Mesodermal cell (in vitro differentiated cells): Measurements from ENCODE around the gene PPRC1.

Source experiments
- H3K27ac ChIP-seq: 2 replicates; pipeline ENCODE4 v1.7.0; 2013; ENCODE audit warnings: mild to moderate bottlenecking, low read depth, low read length, moderate library complexity; ENCODE audit not compliant: severe bottlenecking
- H3K36me3 ChIP-seq: 2 replicates; pipeline ENCODE4 v1.7.1; 2013; ENCODE audit warnings: mild to moderate bottlenecking, low read length, moderate library complexity; ENCODE audit not compliant: control insufficient read depth, insufficient read depth
- H3K4me1 ChIP-seq: one replicate; pipeline ENCODE4 v1.7.1; 2013; ENCODE audit warnings: mild to moderate bottlenecking, low read length; ENCODE audit not compliant: insufficient read depth, control insufficient read depth, poor library complexity, severe bottlenecking
- H3K4me3 ChIP-seq: 2 replicates; pipeline ENCODE4 v1.7.0; 2013; ENCODE audit warnings: low read length, control low read depth, mild to moderate bottlenecking; ENCODE audit not compliant: insufficient read depth, poor library complexity, severe bottlenecking; ENCODE audit errors: extremely low read depth
- H3K9me3 ChIP-seq: 2 replicates; pipeline ENCODE4 v1.7.1; 2013; ENCODE audit warnings: mild to moderate bottlenecking, low read length, moderate library complexity; ENCODE audit not compliant: control insufficient read depth
- WGBS, 2 experiments: methylation state at CpG; one replicate each; pipeline ENCODE4 v1.1.5; 2013; ENCODE audit warnings: missing lambda C conversion rate in 2 of 2; ENCODE audit not compliant: insufficient coverage in 2 of 2; 5-methylcytosine and 5-hydroxymethylcytosine counted together

The PPRC1 gene

GRCh38 chr10:102118867-102119266, 14.0 kb upstream of the PPRC1 start:
- no peaks in the 10 kb centered on the region for H3K9me3 ChIP-seq

GRCh38 chr10:102119417-102120141, 13.3 kb upstream of the PPRC1 start:
- no peaks in the 10 kb centered on the region for H3K9me3 ChIP-seq
- 0 to 2% methylated on average over 9 to 11 of the region's 22 CpGs for WGBS, 2 experiments
- peaks cover 57% of the 10 kb centered on the region for H3K4me1 ChIP-seq

More at GRCh38 chr10:102118867-102119266, 14.0 kb upstream of the PPRC1 start:
- H3K36me3 ChIP-seq, result peaks cover 1% of the 10 kb centered on the region
- 0 to 5% methylated on average over 1 to 4 of the region's 6 CpGs for WGBS, 2 experiments
- peak overlapping the region; percentile 76 for H3K4me3 ChIP-seq
- peaks cover 57% of the 10 kb centered on the region for H3K4me1 ChIP-seq
- peak overlapping the region; percentile 99 for H3K27ac ChIP-seq

GRCh38 chr10:102120142-102120990, 12.5 kb upstream of the PPRC1 start, which contains the start of gene LDB1:
Gene LDB1, minus strand, starts transcription at chr10:102120368. Its CDS starts 258 bp downstream, at chr10:102120110.
- Histone ChIP-seq H3K4me1 (peaks cover 53% of the 10 kb centered on the region), H3K4me3 (peak within 1 kb of the TSS; percentile 76), H3K36me3 (no peaks in the 10 kb centered on the region), H3K9me3 (no peaks in the 10 kb centered on the region), H3K27ac (peak within 1 kb of the TSS; percentile 99)
- 0 to 1% methylated on average over 62 to 65 of the region's 104 CpGs for WGBS, 2 experiments

More at GRCh38 chr10:102119417-102120141, 13.3 kb upstream of the PPRC1 start:
- Histone ChIP-seq H3K27ac (peak overlapping the region; percentile 99), H3K4me3 (peak overlapping the region; percentile 76), H3K36me3 (no peaks in the 10 kb centered on the region)

GRCh38 chr10:102120991-102121738, 11.7 kb upstream of the PPRC1 start:
- H3K4me3 ChIP-seq, result peak overlapping the region; percentile 76
- H3K27ac ChIP-seq, result peak overlapping the region; percentile 99
- peaks cover 45% of the 10 kb centered on the region for H3K4me1 ChIP-seq
- H3K36me3 ChIP-seq, result no peaks in the 10 kb centered on the region
- WGBS, 2 experiments, result 0% methylated on average over 1 to 4 of the region's 15 CpGs
- no peaks in the 10 kb centered on the region for H3K9me3 ChIP-seq

GRCh38 chr10:102121739-102122372, 11.0 kb upstream of the PPRC1 start:
- Histone ChIP-seq H3K4me3 (peak overlapping the region; percentile 76), H3K4me1 (peaks cover 38% of the 10 kb centered on the region)

GRCh38 chr10:102122450-102122849, 10.4 kb upstream of the PPRC1 start:
- Histone ChIP-seq H3K4me3 (no peak overlapping the region), H3K4me1 (peaks cover 32% of the 10 kb centered on the region), H3K36me3 (no peaks in the 10 kb centered on the region), H3K27ac (peak overlapping the region; percentile 99), H3K9me3 (no peaks in the 10 kb centered on the region)
- 100% methylated on average over 1 of the region's 1 CpG; no CpG with 5 or more reads in 1 of the 2 experiments for WGBS, 2 experiments

More at GRCh38 chr10:102121739-102122372, 11.0 kb upstream of the PPRC1 start:
- WGBS, 2 experiments, result 22 to 32% methylated on average over 3 to 4 of the region's 6 CpGs
- H3K9me3 ChIP-seq, result no peaks in the 10 kb centered on the region
- peak overlapping the region; percentile 99 for H3K27ac ChIP-seq
- no peaks in the 10 kb centered on the region for H3K36me3 ChIP-seq

- Histone ChIP-seq H3K9me3 (no peaks in the 10 kb centered on the region), H3K27ac (no peak overlapping the region), H3K4me1 (peaks cover 28% of the 10 kb centered on the region), H3K36me3 (no peaks in the 10 kb centered on the region), H3K4me3 (no peak overlapping the region)
- 94 to 100% methylated on average over 2 to 3 of the region's 3 CpGs for WGBS, 2 experiments
Observed at GRCh38 chr10:102123223-102123622, 9.6 kb upstream of the PPRC1 start.

GRCh38 chr10:102131286-102132170, 1.3 kb upstream of the PPRC1 start:
- H3K36me3 ChIP-seq, result peaks cover 19% of the 10 kb centered on the region
- WGBS, 2 experiments, result 100% methylated on average over 1 of the region's 8 CpGs

GRCh38 chr10:102132193-102132562, 662 bp upstream of the PPRC1 start:
- WGBS, 2 experiments, result 38 to 48% methylated on average over 7 to 8 of the region's 8 CpGs

More at GRCh38 chr10:102131286-102132170, 1.3 kb upstream of the PPRC1 start:
- Histone ChIP-seq H3K9me3 (no peaks in the 10 kb centered on the region), H3K4me1 (peaks cover 28% of the 10 kb centered on the region), H3K4me3 (no peak overlapping the region), H3K27ac (no peak overlapping the region)

More at GRCh38 chr10:102132193-102132562, 662 bp upstream of the PPRC1 start:
- H3K4me3 ChIP-seq, result peak overlapping the region; percentile 96
- H3K27ac ChIP-seq, result no peak overlapping the region
- H3K36me3 ChIP-seq, result peaks cover 21% of the 10 kb centered on the region
- peaks cover 30% of the 10 kb centered on the region for H3K4me1 ChIP-seq
- H3K9me3 ChIP-seq, result no peaks in the 10 kb centered on the region
